Stomach (tissue), 9 donors: ENCODE measurements around the gene POLA1. TPM values are rescaled to one million over a fixed set of nuclear protein-coding genes. Genes with fewer than 3 reads are reported as not detected.
A peak's percentile ranks its signal among the peaks of the same experiment; 100 is the strongest.

Experiments
- DNase-seq, 2 donors: peaks; one replicate each; pipeline versions ENCODE4 v3.0.0 to v3.0.0-alpha.2; 2013 to 2019
- H3K27ac ChIP-seq, 5 donors: fragments of 200-600 bp in 4 of 5; sonication (generic) in 4 of 5; one replicate each; pipeline ENCODE4 v1.5.1; 2013 to 2019; ENCODE audit warnings: mild to moderate bottlenecking in 1 of 5, moderate library complexity in 1 of 5
- H3K27me3 ChIP-seq, 3 donors: fragments of 200-600 bp; sonication (generic); one replicate each; pipeline ENCODE4 v1.5.1; 2017 to 2019; ENCODE audit warnings: mixed run types in 1 of 3
- H3K36me3 ChIP-seq, 4 donors: fragments of 200-600 bp; sonication (generic); 1 replicate in 3 of 4; 2 replicates in 1 of 4; pipeline ENCODE4 v1.5.1; 2016 to 2019
- H3K4me1 ChIP-seq, 4 donors: fragments of 200-600 bp; sonication (generic); one replicate each; pipeline ENCODE4 v1.5.1; 2016 to 2019
- H3K4me3 ChIP-seq, 4 donors: fragments of 200-600 bp; sonication (generic) in 3 of 4; one replicate each; pipeline ENCODE4 v1.5.1; 2016 to 2019; ENCODE audit warnings: mild to moderate bottlenecking in 1 of 4
- H3K9me3 ChIP-seq, 4 donors: fragments of 200-600 bp; sonication (generic); one replicate each; pipeline ENCODE4 v1.5.1; 2016 to 2019
- EP300 ChIP-seq: sonication (generic); formaldehyde crosslinking; IDR thresholded peaks from one replicate; pipeline ENCODE4 v1.6.1; 2017; ENCODE audit warnings: antibody characterized with exemption
- POLR2A ChIP-seq, 4 donors: fragments of 450-650 bp; IDR thresholded peaks; one replicate each; pipeline ENCODE4 v1.6.1; 2016; ENCODE audit warnings: antibody characterized with exemption in 4 of 4, control low read depth in 2 of 4, mild to moderate bottlenecking in 1 of 4, moderate library complexity in 1 of 4
- POLR2AphosphoS5 ChIP-seq, 3 donors: sonication (generic); formaldehyde crosslinking; IDR thresholded peaks; one replicate each; pipeline ENCODE4 v1.6.1; 2016; ENCODE audit warnings: antibody characterized with exemption in 3 of 3
- WGBS, 5 donors: extraction: QIAGEN DNeasy Blood & Tissue Kit in 3 of 5; methylation state at CpG; one replicate each; pipeline versions ENCODE4 v1.1.5 to v1.1.7; 2013 to 2018; 5-methylcytosine and 5-hydroxymethylcytosine counted together
- intact Hi-C: fragments of 100-400 bp; cut with DNase I; formaldehyde crosslinking; loops from one replicate; pipeline ENCODE4 v1.15.1; 2023; ENCODE audit warnings: low total_unique reads
- polyA plus RNA-seq, 3 donors: library from polyadenylated mRNA; stranded (reverse); fragments of 200-250 nt; gene quantifications; one replicate each; pipeline ENCODE4 v1.2.3, GENCODE V29; 2013
- total RNA-seq, 5 donors: library from RNA; depleted of rRNA; stranded (reverse); fragments of >200 nt; gene quantifications; one replicate each; pipeline versions ENCODE4 v1.1.0 to v1.2.3, GENCODE V29; 2014 to 2016
- TF ChIP-seq, protein P1 (sequence below), 7 experiments: fragments of 450-650 bp in 4 of 7; fragments of 200-600 bp in 3 of 7; sonication (generic) in 3 of 7; IDR thresholded peaks; one replicate each; pipeline ENCODE4 v1.5.1; 2016 to 2019; ENCODE audit warnings: antibody characterized with exemption in 7 of 7, control low read depth in 2 of 7, mild to moderate bottlenecking in 1 of 7
- donor health status: healthy with polysubstance abuse.
- donor health status: Bipolar disorder and iron deficiency.
- donor health status: healthy.

POLA1 gene
- total and polyA plus RNA-seq, 8 donors, result 2.7 to 32.9 (median 8.9) TPM

DNA sequence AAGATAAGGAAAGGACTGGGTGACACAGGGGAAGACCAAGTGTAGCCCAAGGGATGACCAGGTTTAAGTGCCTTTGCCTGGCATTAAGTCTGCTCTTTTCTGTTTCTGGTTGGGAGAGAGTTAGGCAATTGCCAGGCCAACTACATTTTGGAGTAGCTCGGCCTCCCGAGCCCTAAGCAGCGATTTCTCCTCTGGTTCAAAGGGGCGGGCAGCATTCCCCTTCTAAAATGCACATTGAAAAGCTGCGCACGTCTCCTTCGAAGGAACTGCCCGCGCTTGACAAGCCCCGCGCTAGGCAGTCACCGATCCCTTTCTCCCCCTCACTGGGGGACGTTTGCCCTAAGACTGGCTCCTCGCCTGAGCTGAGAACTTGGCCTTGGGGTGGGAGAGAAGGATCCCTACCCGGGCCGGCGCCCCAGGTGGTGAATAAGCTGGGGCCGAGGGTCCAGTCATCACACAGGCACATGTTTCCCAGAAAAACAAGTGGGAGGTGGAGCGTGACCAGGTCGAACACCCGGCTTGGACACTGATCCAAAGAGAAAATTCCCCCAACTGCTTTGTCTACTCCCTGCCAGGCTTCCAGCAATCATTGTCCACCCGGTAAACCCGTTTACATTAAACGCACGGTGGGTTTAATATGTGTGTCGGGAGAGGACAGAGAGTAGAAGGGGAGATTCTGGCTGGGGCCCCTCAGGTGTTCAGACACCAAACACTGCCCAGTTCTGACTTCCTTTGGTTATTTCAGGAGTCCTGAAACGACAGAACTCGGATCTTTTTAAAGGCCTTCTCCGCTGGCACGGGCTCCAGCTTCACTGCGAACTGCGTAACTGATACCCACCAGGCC lies 318.1 kb downstream of the POLA1 start:
- WGBS, 5 donors, result 7 to 26% (median 15%) methylated on average over 12 to 32 of the region's 32 CpGs
- no peak overlapping the region for H3K27ac ChIP-seq
- H3K36me3 ChIP-seq, result no peaks in the 10 kb centered on the region
- DNase-seq, result no peak
- peaks cover 0 to 33% (median 3%) of the 10 kb centered on the region in 4 donors for H3K9me3 ChIP-seq
- peaks cover 57 to 99% (median 90%) of the 10 kb centered on the region in 3 donors for H3K27me3 ChIP-seq
- TF ChIP-seq, protein P1, sequence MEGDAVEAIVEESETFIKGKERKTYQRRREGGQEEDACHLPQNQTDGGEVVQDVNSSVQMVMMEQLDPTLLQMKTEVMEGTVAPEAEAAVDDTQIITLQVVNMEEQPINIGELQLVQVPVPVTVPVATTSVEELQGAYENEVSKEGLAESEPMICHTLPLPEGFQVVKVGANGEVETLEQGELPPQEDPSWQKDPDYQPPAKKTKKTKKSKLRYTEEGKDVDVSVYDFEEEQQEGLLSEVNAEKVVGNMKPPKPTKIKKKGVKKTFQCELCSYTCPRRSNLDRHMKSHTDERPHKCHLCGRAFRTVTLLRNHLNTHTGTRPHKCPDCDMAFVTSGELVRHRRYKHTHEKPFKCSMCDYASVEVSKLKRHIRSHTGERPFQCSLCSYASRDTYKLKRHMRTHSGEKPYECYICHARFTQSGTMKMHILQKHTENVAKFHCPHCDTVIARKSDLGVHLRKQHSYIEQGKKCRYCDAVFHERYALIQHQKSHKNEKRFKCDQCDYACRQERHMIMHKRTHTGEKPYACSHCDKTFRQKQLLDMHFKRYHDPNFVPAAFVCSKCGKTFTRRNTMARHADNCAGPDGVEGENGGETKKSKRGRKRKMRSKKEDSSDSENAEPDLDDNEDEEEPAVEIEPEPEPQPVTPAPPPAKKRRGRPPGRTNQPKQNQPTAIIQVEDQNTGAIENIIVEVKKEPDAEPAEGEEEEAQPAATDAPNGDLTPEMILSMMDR (IDR thresholded peaks at IDR 0.05), result no peak
- TF ChIP-seq POLR2AphosphoS5 (IDR thresholded peaks at IDR 0.05) (no peak), POLR2A (IDR thresholded peaks at IDR 0.05) (no peak), EP300 (no peak)
- no peak overlapping the region for H3K4me3 ChIP-seq
- H3K4me1 ChIP-seq, result peaks cover 3 to 32% (median 27%) of the 10 kb centered on the region in 4 donors
- intact Hi-C loops, result no loop called here

DNA sequence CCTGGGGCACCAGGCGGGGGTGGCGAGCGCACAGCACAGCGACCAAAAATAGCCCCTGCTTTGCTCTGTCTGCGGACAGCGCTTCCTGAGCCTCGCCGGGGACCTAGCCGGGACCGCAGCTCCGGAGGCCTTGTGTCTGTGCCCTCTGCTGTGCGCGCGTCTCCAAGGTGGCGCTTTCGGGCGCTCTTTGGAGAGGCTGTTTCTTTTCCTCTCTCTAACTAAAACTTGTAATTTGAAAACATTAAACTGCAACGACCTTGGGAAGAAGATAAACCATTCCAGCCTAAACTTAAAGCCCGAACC lies 318.7 kb downstream of the POLA1 start:
- Histone ChIP-seq H3K36me3 (no peaks in the 10 kb centered on the region), H3K4me1 (peaks cover 3 to 27% (median 21%) of the 10 kb centered on the region in 4 donors), H3K4me3 (peak overlapping the region; percentile 20 to 44 (median 33)), H3K9me3 (peaks cover 0 to 33% (median 3%) of the 10 kb centered on the region in 4 donors), H3K27me3 (peaks cover 54 to 99% (median 90%) of the 10 kb centered on the region in 3 donors), H3K27ac (no peak overlapping the region)
- intact Hi-C loops, result no loop called here
- 1 to 45% (median 4%) methylated on average over 6 to 19 of the region's 19 CpGs for WGBS, 5 donors
- DNase-seq, result no peak
- no peak for TF ChIP-seq EP300
- no peak for TF ChIP-seq POLR2A (IDR thresholded peaks at IDR 0.05)
- no peak for TF ChIP-seq POLR2AphosphoS5 (IDR thresholded peaks at IDR 0.05)
- TF ChIP-seq, protein P1 (IDR thresholded peaks at IDR 0.05), result no peak

DNA sequence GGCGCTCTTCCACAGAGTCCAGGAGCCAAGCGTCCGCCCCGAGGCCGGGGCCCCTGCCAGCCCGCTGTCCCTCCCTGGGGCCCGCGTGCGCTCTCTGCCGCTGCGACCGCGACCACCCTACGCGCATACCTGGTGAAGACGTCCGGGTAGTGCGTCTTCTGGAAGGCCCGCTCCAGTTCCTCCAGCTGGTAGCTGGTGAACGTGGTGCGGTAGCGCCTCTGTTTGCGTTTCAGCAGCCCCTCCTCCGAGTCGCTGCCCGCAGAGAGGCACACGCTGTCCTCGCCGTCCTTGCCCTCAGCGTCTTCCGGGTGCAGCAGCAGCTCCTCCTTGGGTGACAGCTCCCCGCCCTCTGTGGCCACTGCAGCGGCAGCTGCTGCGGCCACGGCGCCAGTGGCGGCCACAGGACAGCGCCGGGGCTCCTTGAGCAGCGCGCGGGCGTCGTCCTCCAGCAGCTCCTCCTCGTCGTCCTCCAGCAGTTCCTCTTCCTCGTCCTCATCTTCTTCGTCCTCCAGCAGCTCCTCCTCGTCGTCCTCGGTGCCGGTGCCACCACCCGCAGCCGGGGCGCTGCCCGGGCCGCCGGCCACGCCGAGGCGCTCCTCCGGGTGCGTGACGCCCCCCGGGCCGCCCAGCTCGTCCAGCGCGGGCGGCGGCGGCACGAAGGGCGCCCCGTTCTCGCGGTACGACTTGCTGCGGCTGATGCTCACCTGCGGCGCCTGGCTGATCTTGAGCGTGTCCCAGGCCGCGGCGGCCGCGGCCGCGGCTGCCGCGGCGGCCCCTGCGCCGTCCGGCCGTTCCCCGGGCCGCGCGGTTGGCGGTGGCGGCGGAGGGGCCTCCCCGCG lies 319.3 kb downstream of the POLA1 start:
- TF ChIP-seq POLR2AphosphoS5 (IDR thresholded peaks at IDR 0.05), result no peak
- no peak for TF ChIP-seq EP300
- TF ChIP-seq, protein P1 (IDR thresholded peaks at IDR 0.05), result no peak
- TF ChIP-seq POLR2A (IDR thresholded peaks at IDR 0.05), result no peak
- Histone ChIP-seq H3K27ac (no peak overlapping the region), H3K27me3 (peaks cover 54 to 99% (median 90%) of the 10 kb centered on the region in 3 donors), H3K4me3 (peak overlapping the region; percentile 20 to 44 (median 33)), H3K9me3 (peaks cover 0 to 33% (median 3%) of the 10 kb centered on the region in 4 donors), H3K4me1 (peaks cover 3 to 31% (median 21%) of the 10 kb centered on the region in 4 donors), H3K36me3 (no peaks in the 10 kb centered on the region)
- intact Hi-C loops, result no loop called here
- DNase-seq, result no peak
- 1 to 44% (median 20%) methylated on average over 1 to 97 of the region's 105 CpGs for WGBS, 5 donors

DNA sequence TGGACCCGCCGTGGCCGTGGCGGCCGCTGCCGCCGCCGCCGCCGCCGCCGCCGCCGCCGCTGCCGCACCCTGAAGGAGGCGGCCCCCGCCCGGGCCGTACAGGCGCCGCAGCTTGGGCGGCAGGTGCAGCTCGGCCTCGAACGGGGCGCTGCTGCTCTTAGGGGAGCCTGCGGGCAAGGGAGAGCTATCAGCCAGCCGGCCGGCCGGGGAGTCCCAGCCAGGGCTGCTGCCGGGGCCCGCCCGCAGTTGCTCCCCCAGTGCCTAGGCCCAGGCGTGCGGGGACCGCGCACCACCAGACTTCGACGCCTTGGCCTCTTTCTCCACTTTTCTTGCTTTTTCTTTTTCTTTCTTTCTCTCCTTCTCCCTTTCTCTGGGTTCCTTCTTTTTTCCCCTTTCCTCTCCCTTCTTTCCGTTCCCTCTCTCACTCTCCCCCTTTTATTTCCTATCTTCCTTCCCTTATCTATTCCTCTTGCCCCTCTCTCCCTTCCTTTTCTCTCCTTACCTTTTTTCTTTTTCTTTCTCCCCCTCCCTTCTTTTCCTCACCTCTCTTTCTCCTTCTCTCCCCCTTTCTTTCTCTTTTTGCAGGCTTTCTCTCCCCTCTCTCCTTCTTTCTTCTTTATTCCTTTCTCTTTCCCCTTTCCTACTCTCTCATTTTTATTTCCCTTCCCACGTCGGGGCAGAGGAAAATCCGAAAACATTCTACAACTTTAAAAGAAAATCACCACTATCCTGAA lies 320.1 kb downstream of the POLA1 start:
- Histone ChIP-seq H3K4me1 (peaks cover 3 to 31% (median 21%) of the 10 kb centered on the region in 4 donors), H3K27ac (no peak overlapping the region), H3K36me3 (no peaks in the 10 kb centered on the region), H3K9me3 (peaks cover 0 to 33% (median 3%) of the 10 kb centered on the region in 4 donors), H3K27me3 (peaks cover 55 to 99% (median 87%) of the 10 kb centered on the region in 3 donors), H3K4me3 (peak overlapping the region in 2 of 4 donors; percentile 7 to 11)
- WGBS, 5 donors, result 5 to 44% (median 27%) methylated on average over 4 to 43 of the region's 44 CpGs
- no peak for DNase-seq
- intact Hi-C loops, result no loop called here
- TF ChIP-seq POLR2A (IDR thresholded peaks at IDR 0.05), result no peak
- TF ChIP-seq, protein P1 (IDR thresholded peaks at IDR 0.05), result no peak
- TF ChIP-seq POLR2AphosphoS5 (IDR thresholded peaks at IDR 0.05), result no peak
- no peak for TF ChIP-seq EP300
